NOMO-1 treated with dmso at 0.1 percent for 144 hours (cell line): ENCODE data around the gene USHBP1.
"Not testable (repeated sequence)": the region's sequence is repeated elsewhere in the genome, so short reads cannot be mapped to it uniquely, and the experiment has no call there.

Experiments
- DNase-seq: peaks from one replicate; lab custom pipeline; 2025; ENCODE audit not compliant: unreplicated experiment; lab: John Stamatoyannopoulos, UW

Gene USHBP1

GRCh38 chr19:17296273-17296672, 31.7 kb upstream of the USHBP1 start:
- no peak for DNase-seq

- not testable (repeated sequence) for DNase-seq
These were observed 31.0 kb upstream of the USHBP1 start for GRCh38 chr19:17295551-17295950.

GRCh38 chr19:17294051-17294891, 29.7 kb upstream of the USHBP1 start:
- DNase-seq = no peak

GRCh38 chr19:17293605-17294004, 29.1 kb upstream of the USHBP1 start:
- DNase-seq = no peak

DNA sequence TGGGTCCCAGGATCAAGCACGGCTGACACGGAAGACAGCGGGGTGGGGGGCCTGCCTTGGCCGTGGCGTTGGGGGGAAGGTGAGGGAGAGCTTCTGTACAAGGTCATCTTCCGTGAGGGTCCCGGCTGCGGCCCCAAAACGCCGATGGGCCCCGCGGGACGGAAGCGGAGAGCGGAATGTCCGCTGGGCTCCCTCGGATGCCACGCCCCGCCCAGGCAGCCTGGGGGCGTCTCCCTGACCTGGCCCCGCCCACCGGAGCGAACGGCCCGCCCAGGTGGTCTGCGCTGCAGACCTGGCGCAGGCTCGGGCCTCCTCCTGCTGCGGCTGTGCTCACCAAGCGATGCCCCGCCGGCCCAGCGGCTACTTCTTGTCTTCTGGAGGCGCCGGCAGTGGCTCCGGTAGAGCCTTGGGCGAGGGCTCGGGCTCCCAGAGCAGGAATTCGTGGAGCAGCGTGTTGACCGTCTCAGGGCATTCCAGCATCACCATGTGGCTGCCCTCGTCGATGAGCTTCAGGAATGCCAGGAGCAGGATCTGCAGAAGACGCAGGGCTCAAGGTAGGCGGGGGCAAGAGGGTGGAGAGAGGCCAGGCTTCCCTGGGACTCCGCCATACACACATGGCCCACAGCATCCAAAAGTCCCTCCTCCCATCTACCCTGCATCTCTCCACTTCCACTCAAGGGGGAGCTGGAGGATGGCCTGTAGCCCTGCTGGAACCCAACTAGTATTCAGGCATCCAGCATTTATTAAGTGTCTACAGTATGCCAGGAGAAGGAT, 27.9 kb upstream of the USHBP1 start:
- peak; percentile 75 for DNase-seq

- DNase-seq = no peak
These were observed 24.9 kb upstream of the USHBP1 start for GRCh38 chr19:17289489-17289888.

- no peak for DNase-seq
These were observed 22.2 kb upstream of the USHBP1 start for GRCh38 chr19:17286752-17287151.

GRCh38 chr19:17286263-17286662, 21.7 kb upstream of the USHBP1 start:
- DNase-seq = no peak

- DNase-seq = no peak
These were observed 21.0 kb upstream of the USHBP1 start for GRCh38 chr19:17285415-17286135.

GRCh38 chr19:17283504-17283996, 19.0 kb upstream of the USHBP1 start:
- no peak for DNase-seq

- peak; percentile 81 for DNase-seq
These were observed 18.1 kb upstream of the USHBP1 start for GRCh38 chr19:17282488-17283125.

- DNase-seq = peak; percentile 37
These were observed 17.1 kb upstream of the USHBP1 start, which contains the start of gene ANKLE1 for GRCh38 chr19:17281391-17282304. Gene ANKLE1 (plus strand): TSS chr19:17281901. CDS start chr19:17281921, 20 bp downstream.

DNA sequence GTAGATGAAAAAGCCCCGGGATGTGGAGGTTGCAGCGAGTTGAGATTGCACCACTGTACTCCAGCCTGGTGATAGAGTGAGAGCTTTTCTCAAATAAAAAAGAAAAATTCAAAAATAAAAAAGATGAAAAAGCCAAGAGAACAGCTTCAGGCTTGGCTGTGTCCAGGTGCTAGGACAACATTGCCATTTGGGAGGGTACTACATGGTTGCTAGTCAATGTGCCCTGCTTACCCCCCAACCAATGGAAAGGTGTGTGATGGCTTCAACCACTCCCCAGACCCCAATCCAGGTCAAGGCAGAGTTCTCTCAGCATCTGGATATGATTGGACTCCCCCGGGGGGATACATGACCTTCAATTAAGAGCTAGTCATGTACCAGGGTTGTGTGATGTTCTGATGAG, 14.9 kb upstream of the USHBP1 start:
- DNase-seq = no peak

DNA sequence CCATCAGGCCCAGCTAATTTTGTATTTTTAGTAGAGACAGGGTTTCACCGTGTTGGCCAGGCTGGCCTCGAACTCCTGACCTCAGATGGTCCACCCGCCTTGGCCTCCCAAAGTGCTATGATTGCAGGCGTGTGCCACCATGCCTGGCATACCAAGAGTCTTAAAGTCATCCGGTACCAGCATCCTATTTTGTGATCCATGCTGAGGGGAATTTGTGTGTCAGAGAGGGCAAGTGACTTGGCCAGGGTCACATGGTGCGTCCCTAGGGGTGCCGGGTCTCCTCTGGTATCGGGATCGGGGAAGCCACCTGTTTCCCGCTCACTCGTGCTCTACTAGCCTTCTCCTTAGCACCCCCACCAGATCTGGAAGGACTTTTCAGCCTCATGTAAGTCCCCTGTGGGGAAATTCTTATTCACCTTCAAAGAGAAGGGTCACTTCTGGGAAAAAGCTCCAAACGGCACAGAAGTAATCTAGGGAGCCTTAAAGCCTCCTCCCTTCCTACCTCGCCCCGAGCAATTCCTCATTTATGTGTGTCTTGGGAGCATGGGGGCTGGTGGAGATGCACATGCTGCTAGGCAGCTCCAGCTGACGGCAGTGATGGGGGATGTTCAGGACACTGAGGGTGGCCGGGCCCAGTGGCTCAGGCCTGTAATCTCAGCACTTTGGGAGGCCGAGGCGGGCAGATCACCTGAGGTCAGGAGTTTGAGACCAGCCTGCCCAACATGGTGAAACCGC, 11.1 kb upstream of the USHBP1 start:
- no peak for DNase-seq

DNA sequence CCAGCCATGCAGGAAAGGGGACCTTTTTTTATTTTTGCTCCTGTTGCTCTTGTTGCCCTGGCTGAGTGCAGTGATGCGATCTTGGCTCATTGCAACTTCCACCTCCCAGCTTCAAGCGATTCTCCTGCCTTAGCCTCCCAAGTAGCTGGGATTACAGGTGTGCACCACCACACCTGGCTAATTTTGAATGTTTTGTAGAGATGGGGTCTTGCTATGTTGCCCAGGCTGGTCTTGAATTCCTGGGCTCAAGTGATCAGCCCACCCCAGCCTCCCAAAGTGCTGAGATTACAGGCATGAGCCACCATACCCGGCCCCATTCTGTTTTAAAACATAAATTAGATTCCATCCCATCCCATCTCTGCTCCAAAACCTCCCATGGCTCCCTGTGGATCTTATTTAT, 10.3 kb upstream of the USHBP1 start:
- DNase-seq = not testable (repeated sequence)

DNA sequence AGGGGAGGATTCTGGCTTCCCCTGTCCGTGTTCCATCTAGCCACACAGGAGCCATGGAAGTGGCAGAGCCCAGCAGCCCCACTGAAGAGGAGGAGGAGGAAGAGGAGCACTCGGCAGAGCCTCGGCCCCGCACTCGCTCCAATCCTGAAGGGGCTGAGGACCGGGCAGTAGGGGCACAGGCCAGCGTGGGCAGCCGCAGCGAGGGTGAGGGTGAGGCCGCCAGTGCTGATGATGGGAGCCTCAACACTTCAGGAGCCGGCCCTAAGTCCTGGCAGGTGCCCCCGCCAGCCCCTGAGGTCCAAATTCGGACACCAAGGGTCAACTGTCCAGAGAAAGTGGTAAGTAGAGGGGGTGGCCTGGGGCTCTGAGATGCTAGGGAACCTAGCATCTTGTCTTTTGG, 4.2 kb upstream of the USHBP1 start:
- DNase-seq = no peak

DNA sequence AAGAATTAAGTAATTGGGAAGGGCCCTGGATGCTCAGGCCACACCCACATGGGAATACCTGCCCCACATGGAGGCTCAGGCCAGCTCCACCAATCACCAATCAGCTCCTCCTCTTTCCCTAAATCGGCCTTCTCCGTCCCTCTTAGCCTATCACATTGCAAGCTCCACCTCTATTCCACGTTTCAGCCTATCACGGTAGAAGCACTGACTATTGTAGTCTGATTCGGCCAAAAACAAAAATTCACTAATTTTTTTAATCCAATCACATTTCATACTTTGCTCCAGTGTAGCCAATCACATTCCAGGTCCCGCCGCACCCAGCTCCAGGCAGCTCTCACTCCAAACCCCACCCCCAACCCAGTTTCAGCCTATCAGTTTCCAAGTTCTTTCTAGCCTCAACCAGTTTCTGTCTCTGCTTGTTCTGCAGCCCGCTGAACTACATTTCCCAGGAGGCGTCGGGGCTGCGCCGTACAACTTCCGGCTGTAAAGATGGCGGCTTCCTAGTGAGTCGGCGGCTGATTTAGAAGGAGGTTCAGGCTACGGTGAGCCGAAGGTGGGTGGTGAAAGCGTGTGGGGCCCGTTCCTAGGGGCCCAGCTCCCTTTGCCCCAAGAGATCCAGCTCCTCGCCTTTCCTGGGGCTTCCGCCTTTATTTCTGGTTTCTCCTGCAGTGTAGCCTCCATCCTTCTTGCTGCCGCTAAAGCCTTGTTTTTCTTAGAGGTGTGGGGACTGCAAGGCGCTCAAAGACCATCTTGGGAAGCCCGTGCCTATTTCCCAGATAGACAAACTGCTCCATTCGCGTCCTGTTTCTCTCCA, 2.6 kb upstream of the USHBP1 start, which contains the start of gene BABAM1:
Gene BABAM1, plus strand, starts transcription at position 469 of the 814 bp plus-strand sequence. CDS start 1,364 bp downstream, outside the sequence.
- peak; percentile 98 for DNase-seq

- peak; percentile 59 for DNase-seq
These were observed 2.0 kb upstream of the USHBP1 start for GRCh38 chr19:17266589-17266974.
